Stimulated activated CD8-positive, alpha-beta memory T cell treated with anti-CD3 and anti-CD28 coated beads, Interleukin-2, amount 100 ng/mL, for 1 hour (primary cell): Measurements from ENCODE around the gene EIF2AK3.
A peak's percentile ranks its signal among the peaks of the same experiment; 100 is the strongest.
"Not testable (repeated sequence)": the region's sequence is repeated elsewhere in the genome, so short reads cannot be mapped to it uniquely, and the experiment has no call there.

Experiments
- DNase-seq, 2 donors: peaks; one replicate each; pipeline ENCODE4 v3.0.0-alpha.2; 2020; ENCODE audit warnings: low read depth in 2 of 2

The EIF2AK3 gene

DNA sequence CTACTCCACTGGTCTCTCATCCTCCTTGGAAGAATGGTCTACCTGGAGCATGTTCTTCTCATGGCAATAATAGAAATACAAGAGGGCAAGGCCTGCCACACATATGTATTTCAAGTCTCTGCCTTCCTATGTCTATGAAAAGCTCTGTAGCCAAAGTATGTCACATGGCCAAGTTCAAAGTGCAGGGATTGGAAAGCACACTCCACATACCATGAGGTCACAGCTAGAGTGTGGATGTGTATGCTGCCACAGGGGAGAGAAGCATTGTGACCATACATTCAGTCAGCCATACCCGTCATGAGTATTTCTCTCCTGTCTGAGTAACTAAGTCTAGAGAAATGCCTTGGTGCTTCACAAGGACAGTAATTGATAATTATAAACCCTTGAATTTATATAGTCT, 8.8 kb upstream of the EIF2AK3 start:
- DNase-seq: no peak

DNA sequence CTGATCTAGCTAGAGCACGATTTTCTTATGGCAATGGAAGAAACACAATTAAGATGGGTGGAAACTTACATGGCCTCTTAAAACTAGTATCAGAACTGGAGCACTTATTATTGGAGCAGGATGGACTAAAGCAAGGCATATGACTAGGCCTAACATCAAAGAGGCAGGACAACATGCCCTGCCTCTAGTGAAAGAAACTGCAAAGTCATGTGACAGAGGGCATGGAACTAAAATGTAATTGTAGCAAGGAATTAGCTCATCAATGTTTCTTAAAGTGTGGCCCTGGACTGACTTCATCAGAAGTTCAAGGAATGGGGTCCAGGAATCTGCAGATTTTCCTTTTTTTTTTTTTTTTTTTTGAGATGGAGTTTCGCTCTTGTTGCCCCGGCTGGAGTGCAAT, 5.3 kb upstream of the EIF2AK3 start:
- DNase-seq: no peak

- no peak for DNase-seq
Observed at GRCh38 chr2:88628571-88628939, 1.3 kb upstream of the EIF2AK3 start.

- peak; percentile 52 to 60 for DNase-seq
Observed at GRCh38 chr2:88627856-88628570, 749 bp upstream of the EIF2AK3 start.

GRCh38 chr2:88626171-88627054, 851 bp downstream of the EIF2AK3 start:
- DNase-seq: peak; percentile 24 to 34

DNA sequence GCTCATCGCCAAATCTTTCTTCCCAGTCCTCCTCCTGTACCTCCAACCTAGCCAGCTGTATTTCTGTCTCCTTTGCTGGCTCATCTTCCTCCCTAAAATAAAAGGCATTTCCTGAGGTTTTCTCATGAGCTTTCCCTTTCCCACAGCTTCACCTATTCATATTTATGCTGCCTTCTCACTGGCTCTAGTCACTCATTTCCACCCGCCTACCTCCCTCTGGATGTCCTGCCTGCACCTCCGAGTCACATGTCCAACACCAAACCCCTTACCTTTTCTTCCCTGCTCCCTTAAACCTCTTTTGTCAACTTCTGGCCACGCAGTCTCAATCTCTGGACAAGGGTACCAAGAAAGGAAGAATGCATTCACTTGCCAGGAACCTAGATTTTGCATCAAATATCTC, 2.8 kb downstream of the EIF2AK3 start:
- no peak for DNase-seq

DNA sequence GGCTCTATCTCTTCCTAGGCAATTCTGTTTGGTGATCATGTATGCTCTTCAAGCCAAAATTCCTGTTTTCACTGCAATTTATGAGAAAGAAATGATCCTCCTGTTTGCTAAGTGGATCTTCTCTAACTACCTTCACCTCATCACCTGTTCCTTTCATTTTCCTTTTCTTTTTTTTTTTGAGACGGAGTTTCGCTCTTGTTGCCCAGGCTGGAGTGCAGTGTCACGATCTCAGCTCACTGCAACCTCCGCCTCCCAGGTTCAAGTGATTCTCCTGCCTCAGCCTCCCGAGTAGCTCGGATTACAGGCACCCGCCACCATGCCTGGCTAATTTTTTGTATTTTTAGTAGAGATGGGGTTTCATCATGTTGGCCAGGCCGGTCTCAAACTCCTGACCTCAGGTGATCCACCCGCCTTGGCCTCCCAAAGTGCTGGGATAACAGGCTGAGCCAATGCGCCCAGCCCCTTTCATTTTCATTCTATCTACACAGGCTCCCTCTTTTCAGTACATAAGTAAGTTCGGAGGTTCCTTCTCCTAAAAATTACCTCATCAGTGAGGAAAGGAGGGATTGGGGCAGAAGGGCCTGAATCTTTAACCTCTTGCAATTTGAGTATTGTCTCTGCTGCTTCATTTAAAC, 3.3 kb downstream of the EIF2AK3 start:
- DNase-seq: not testable (repeated sequence)

- DNase-seq: no peak
Observed at GRCh38 chr2:88622307-88622706, 5.0 kb downstream of the EIF2AK3 start.

- no peak for DNase-seq
Observed at GRCh38 chr2:88621432-88621831, 5.8 kb downstream of the EIF2AK3 start.

GRCh38 chr2:88620015-88620414, 7.2 kb downstream of the EIF2AK3 start:
- DNase-seq: no peak

DNA sequence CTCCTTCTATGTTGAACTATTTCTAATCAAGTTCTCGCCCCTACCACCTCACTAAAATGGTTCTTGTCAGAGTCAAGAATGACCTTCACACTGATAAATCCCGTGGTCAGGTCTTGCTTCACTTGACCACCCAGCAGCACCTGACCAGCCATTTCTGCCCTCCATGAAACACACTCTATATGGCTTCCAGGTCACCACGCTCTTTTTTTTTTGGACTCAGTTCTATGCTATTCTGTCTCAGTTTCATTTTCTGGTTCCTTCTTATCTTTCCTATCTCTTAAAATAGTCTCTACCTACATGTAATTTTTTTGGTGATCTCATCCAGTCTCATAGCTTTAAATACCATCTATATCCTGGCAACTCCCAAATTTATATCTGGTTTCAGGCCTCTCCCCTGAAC, 11.4 kb downstream of the EIF2AK3 start:
- DNase-seq: no peak

DNA sequence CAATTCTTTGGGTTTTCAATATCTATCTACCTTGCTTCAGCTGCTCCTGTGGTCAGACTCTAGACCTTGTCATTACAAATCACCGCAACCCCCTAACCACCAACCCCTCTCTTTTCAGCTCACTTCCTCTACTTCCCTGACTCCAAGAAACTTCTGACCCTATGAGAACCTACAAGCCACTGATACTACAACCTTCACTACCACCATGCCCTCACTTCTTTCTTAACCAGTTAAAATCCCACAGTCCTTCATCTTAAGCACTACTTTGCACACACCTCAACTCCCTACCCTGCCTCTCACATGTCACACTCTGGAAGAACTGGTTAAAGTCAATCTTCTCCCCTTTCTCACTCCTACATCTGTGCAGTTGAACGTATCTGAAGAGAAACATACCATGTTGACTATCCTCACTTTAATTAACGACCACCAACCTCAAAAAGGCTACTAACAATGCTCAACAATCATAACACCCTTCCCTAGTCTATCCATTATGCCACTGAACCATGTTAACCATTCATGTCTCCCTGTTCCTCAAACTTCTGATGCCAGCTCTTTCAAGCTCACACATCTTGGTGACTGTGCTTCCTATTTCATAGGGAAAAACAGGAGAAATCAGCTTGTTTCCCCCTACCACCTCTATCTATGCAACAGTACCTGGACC, 12.6 kb downstream of the EIF2AK3 start:
- no peak for DNase-seq

GRCh38 chr2:88613921-88614320, 13.3 kb downstream of the EIF2AK3 start:
- no peak for DNase-seq

DNA sequence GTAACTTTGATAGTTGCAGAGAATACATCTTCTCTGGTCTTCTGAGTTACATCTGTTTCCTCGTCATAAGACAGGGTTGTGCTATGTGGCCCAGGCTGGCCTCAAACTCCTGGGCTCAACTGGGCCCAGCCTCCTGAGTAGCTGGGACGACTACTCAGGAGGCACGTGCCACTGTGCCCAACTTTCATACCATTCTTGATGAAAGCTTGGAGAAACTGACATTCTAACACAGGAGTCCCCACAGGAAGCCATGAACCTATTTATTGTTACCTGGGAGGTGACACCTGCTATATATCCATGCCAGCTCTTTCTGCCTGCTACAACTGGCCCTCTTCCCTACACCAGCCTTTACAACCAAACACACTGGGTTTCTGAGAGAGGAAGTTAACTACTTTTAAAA, 19.1 kb downstream of the EIF2AK3 start:
- DNase-seq: no peak

DNA sequence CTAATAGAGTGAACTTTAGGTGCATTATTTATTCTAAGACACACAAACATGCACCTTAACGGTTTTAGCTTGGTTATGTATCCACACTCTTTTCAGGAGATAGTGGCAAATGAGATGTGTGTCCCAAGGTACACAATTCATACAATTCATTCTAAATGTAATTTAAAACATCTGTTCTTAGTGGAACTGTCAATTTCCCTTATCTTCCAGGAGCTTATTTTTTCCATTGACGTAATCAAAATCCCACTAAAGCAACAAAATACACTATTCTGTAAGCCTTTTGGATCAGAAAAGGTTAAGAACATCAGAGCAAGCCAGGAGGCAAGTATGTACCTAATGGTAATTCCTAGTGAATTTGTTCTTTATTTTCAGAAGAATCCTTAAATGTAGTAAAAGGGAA, 19.8 kb downstream of the EIF2AK3 start:
- no peak for DNase-seq

- DNase-seq: no peak
Observed at GRCh38 chr2:88606371-88607030, 20.8 kb downstream of the EIF2AK3 start.

GRCh38 chr2:88603146-88603545, 24.1 kb downstream of the EIF2AK3 start:
- no peak for DNase-seq

GRCh38 chr2:88602022-88602421, 25.2 kb downstream of the EIF2AK3 start:
- no peak for DNase-seq

DNA sequence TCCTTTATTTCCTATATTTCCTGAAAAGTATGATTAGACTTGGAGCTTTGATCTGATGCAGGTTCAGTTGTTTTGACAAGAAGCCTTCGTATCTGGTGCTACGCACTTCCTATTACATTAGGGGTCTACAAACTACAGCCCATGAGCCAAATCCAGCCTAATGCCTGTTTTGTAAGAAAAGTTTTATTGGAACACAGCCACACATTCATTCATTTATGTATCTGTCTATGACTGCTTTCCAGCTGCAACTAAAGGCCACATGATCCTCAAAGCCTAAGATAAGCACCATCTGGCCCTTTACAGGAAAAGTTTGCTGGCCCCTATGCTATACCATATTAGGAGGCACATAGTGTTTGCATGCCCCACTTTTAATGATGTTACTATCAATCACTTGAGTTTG, 26.0 kb downstream of the EIF2AK3 start:
- no peak for DNase-seq

GRCh38 chr2:88600038-88600465, 27.2 kb downstream of the EIF2AK3 start:
- DNase-seq: no peak

DNA sequence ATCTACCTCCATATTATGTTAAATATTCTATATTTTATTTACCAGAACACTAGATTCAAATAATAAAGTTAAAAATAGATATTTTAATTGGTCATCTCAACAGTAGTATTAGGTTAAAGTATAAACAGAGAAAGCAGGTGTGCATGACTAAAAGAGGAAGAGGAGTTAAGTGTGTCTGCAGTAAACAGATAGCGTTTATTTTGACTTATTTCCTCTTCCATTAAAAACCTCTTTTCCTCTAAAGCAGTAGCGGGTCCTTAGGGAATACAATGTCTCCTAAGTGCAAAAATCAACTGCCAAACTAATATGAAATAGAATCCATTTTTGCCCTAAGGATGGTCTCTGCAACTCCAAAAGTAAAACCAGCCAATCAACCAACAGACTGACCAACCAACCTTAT, 27.7 kb downstream of the EIF2AK3 start:
- no peak for DNase-seq

- no peak for DNase-seq
Observed at GRCh38 chr2:88597168-88597567, 30.1 kb downstream of the EIF2AK3 start.
